ENCODE results near the gene FAM174C. TPM values are rescaled to one million over a fixed set of nuclear protein-coding genes. Genes with fewer than 3 reads are reported as not detected.

FAM174C gene
- total and polyA plus RNA-seq, 2 donors (not counting 3 experiments of a cell fraction or from before 2014, with no cell fraction given): 46.7 to 83.9 TPM

- no peak for FAIRE-seq
- CTCF ChIA-PET: no interaction called here
These were observed 45.2 kb upstream of the FAM174C start for GRCh38 chr19:1229924-1230782.

More at GRCh38 chr19:1229924-1230782, 45.2 kb upstream of the FAM174C start:
- Histone ChIP-seq H3K27me3 (ENCODE audit: control insufficient read depth in 2 of 2, insufficient read depth in 2 of 2, low read length in 2 of 2) (no peaks in the 10 kb centered on the region), H3K9me1 (replicated peaks; ENCODE audit: control insufficient read depth, extremely low read depth, insufficient read depth, low read length) (no peaks in the 10 kb centered on the region), H3K9ac (replicated peaks; ENCODE audit: extremely low read depth, insufficient read depth, low read length) (no peak overlapping the region), H3K36me3 (ENCODE audit: control insufficient read depth in 2 of 2, extremely low read depth in 1 of 2, insufficient read depth in 2 of 2, low read length in 2 of 2) (peaks cover 0 to 16% of the 10 kb centered on the region in 2 experiments), H3K4me1 (ENCODE audit: control insufficient read depth, extremely low read depth, insufficient read depth, low read length) (peaks cover 10% of the 10 kb centered on the region), H3K4me2 (ENCODE audit: insufficient read depth, low read length) (no peak overlapping the region), H3K4me3 (replicated peaks in 1 of 3; ENCODE audit: insufficient read depth in 1 of 3, low read depth in 1 of 3, low read length in 3 of 3) (no peak overlapping the region), H3K9me3 (replicated peaks; ENCODE audit: control insufficient read depth, insufficient read depth, low read length) (no peaks in the 10 kb centered on the region), H4K20me1 (replicated peaks; ENCODE audit: control insufficient read depth, extremely low read depth, insufficient read depth, low read length) (no peaks in the 10 kb centered on the region), H2AFZ (ENCODE audit: low read depth, low read length) (no peak overlapping the region), H3K79me2 (ENCODE audit: control insufficient read depth, insufficient read depth, low read length) (no peaks in the 10 kb centered on the region), H3K27ac (ENCODE audit: insufficient read depth, low read depth, low read length) (no peak overlapping the region)
- POLR2A ChIA-PET: no interaction called here
- TF ChIP-seq POLR2AphosphoS5 (IDR thresholded peaks at IDR 0.05; ENCODE audit: insufficient read depth, low read depth, low read length) (no peak), MYC (IDR thresholded peaks at IDR 0.05; ENCODE audit: low read depth, low read length) (no peak), MAX (IDR thresholded peaks at IDR 0.05; ENCODE audit: insufficient read depth, insufficient read length) (no peak), CTCF (IDR thresholded peaks at IDR 0.05; ENCODE audit: extremely low read depth in 1 of 2, insufficient read depth in 1 of 2, low read depth in 1 of 2, low read length in 2 of 2) (no peak), GATA2 (IDR thresholded peaks at IDR 0.05; ENCODE audit: insufficient read depth, insufficient read length, low read depth, low read length) (no peak), POLR2A (IDR thresholded peaks at IDR 0.05; ENCODE audit: low read depth, low read length) (no peak), JUN (IDR thresholded peaks at IDR 0.05; ENCODE audit: borderline replicate concordance, insufficient read depth, insufficient read length, low read depth) (no peak), EZH2 (IDR thresholded peaks at IDR 0.05; ENCODE audit: borderline replicate concordance, low read depth, low read length, severe bottlenecking) (no peak), FOS (IDR thresholded peaks at IDR 0.05; ENCODE audit: borderline replicate concordance, insufficient read depth, low read length) (no peak)
- no peak for DNase-seq (ENCODE audit: low read depth, low spot score)
- intact Hi-C loops (cut with micrococcal nuclease) (no loop called here), dilution Hi-C loops (cut with MboI; ENCODE audit: extremely low pct_ligation_motif_present, low sequenced_read_pairs) (no loop called here)
- BruUV-seq (replicated peaks): no TSS peak
